Endothelial cell of umbilical vein (primary cell): ENCODE measurements around the gene FOXD3. TPM values are rescaled to one million over a fixed set of nuclear protein-coding genes. Genes with fewer than 3 reads are reported as not detected.

Experiments used
- BruUV-seq: library from RNA; stranded (reverse); fragments of 400-500 nt; replicated peaks from 2 replicates; lab custom pipeline; 2021; lab: Mats Ljungman, UMichigan
- CTCF ChIA-PET: fragments of 300-600, 350-600 bp; sonication (Branson Sonifier 250); formaldehyde crosslinking; loops from one replicate; lab custom pipeline; 2021; ENCODE audit warnings: antibody characterized with exemption, inconsistent platforms; lab: Charles Lee
- POLR2A ChIA-PET: fragments of 300-600, 350-600 bp; sonication (Branson Sonifier 250); formaldehyde crosslinking; loops from one replicate; lab custom pipeline; 2021; ENCODE audit warnings: antibody characterized with exemption, inconsistent platforms; lab: Charles Lee
- DNase-seq: peaks from one replicate; pipeline ENCODE4 v3.0.0-alpha.2; 2011; ENCODE audit warnings: low read depth, low spot score
- FAIRE-seq: peaks from 2 replicates; lab custom pipeline; 2011; peaks lifted over from hg19 to GRCh38; lab: Jason Lieb, UNC
- H2AFZ ChIP-seq: 2 replicates; pipeline ENCODE4 v1.6.0; 2012; ENCODE audit warnings: low read depth, low read length, control low read depth, inconsistent platforms
- H3K27ac ChIP-seq: 2 replicates; pipeline ENCODE4 v1.5.1; 2011; ENCODE audit warnings: low read depth, mild to moderate bottlenecking, control low read depth, low read length, moderate library complexity; ENCODE audit not compliant: insufficient read depth
- H3K27me3 ChIP-seq, 2 experiments: 2 replicates each; pipeline versions ENCODE4 v1.6.0 to v1.6.1; 2011; ENCODE audit warnings: low read length in 2 of 2, mixed read lengths in 1 of 2; ENCODE audit not compliant: control insufficient read depth in 2 of 2, insufficient read depth in 2 of 2
- H3K36me3 ChIP-seq, 2 experiments: 2 replicates in 1 of 2; 3 replicates in 1 of 2; pipeline ENCODE4 v1.5.1; 2011; ENCODE audit warnings: low read length in 2 of 2, mild to moderate bottlenecking in 1 of 2, moderate library complexity in 1 of 2; ENCODE audit not compliant: control insufficient read depth in 2 of 2, insufficient read depth in 2 of 2; ENCODE audit errors: extremely low read depth in 1 of 2
- H3K4me1 ChIP-seq: 3 replicates; pipeline ENCODE4 v1.5.1; 2011; ENCODE audit warnings: mild to moderate bottlenecking, low read length; ENCODE audit not compliant: control insufficient read depth, insufficient read depth; ENCODE audit errors: extremely low read depth
- H3K4me2 ChIP-seq: 2 replicates; pipeline ENCODE4 v1.6.1; 2011; ENCODE audit warnings: low read length, control low read depth, mixed read lengths; ENCODE audit not compliant: insufficient read depth
- H3K4me3 ChIP-seq, 3 experiments: fragments of 200-600 bp in 1 of 3; sonication (generic), shearing (Covaris generic) in 1 of 3; replicated peaks in 1 of 3; 2 replicates each; pipeline ENCODE4 v1.5.1; 2011 to 2016; ENCODE audit warnings: control low read depth in 3 of 3, low read length in 3 of 3, mild to moderate bottlenecking in 2 of 3, inconsistent platforms in 1 of 3, low read depth in 1 of 3, moderate library complexity in 1 of 3; ENCODE audit not compliant: insufficient read depth in 1 of 3
- H3K79me2 ChIP-seq: 2 replicates; pipeline ENCODE4 v1.6.0; 2012; ENCODE audit warnings: low read length, inconsistent platforms; ENCODE audit not compliant: control insufficient read depth, insufficient read depth
- H3K9ac ChIP-seq: replicated peaks from 2 replicates; pipeline ENCODE3; 2011; ENCODE audit warnings: low read length, control low read depth; ENCODE audit not compliant: insufficient read depth; ENCODE audit errors: extremely low read depth
- H3K9me1 ChIP-seq: replicated peaks from 3 replicates; pipeline ENCODE4 v1.6.0; 2011; ENCODE audit warnings: mild to moderate bottlenecking, low read length; ENCODE audit not compliant: control insufficient read depth, insufficient read depth; ENCODE audit errors: extremely low read depth
- H3K9me3 ChIP-seq: replicated peaks from 2 replicates; pipeline ENCODE4 v1.5.1; 2012; ENCODE audit warnings: low read length, inconsistent platforms; ENCODE audit not compliant: control insufficient read depth, insufficient read depth
- H4K20me1 ChIP-seq: replicated peaks from 2 replicates; pipeline ENCODE3; 2011; ENCODE audit warnings: mild to moderate bottlenecking, low read length; ENCODE audit not compliant: control insufficient read depth, insufficient read depth; ENCODE audit errors: extremely low read depth
- EZH2 ChIP-seq: IDR thresholded peaks from 2 replicates; pipeline ENCODE4 v1.6.1; 2012; ENCODE audit warnings: borderline replicate concordance, low read depth, mild to moderate bottlenecking, moderate library complexity, low read length, inconsistent platforms; ENCODE audit not compliant: severe bottlenecking
- FOS ChIP-seq: IDR thresholded peaks from 2 replicates; pipeline ENCODE4 v1.6.1; 2011; ENCODE audit warnings: mild to moderate bottlenecking, low read length, moderate library complexity, borderline replicate concordance; ENCODE audit not compliant: insufficient read depth
- GATA2 ChIP-seq: IDR thresholded peaks from 2 replicates; pipeline ENCODE4 v1.7.0; 2011; ENCODE audit warnings: low read depth, mild to moderate bottlenecking, moderate library complexity, mixed read lengths, low read length; ENCODE audit not compliant: insufficient read length, insufficient read depth
- JUN ChIP-seq: IDR thresholded peaks from 2 replicates; pipeline ENCODE4 v1.6.1; 2011; ENCODE audit warnings: borderline replicate concordance, low read depth; ENCODE audit not compliant: insufficient read length, insufficient read depth
- MYC ChIP-seq: IDR thresholded peaks from one replicate; pipeline ENCODE4 v1.6.1; 2011; ENCODE audit warnings: mild to moderate bottlenecking, low read depth, low read length
- POLR2A ChIP-seq: IDR thresholded peaks from 2 replicates; pipeline ENCODE4 v1.6.1; 2012; ENCODE audit warnings: low read depth, mild to moderate bottlenecking, control low read depth, low read length
- POLR2AphosphoS5 ChIP-seq: IDR thresholded peaks from 2 replicates; pipeline ENCODE4 v1.6.1; 2012; ENCODE audit warnings: low read depth, mild to moderate bottlenecking, control low read depth, low read length, moderate library complexity; ENCODE audit not compliant: insufficient read depth
- dilution Hi-C: fragments of 300-500 bp; cut with MboI; formaldehyde crosslinking; loops from one replicate; pipeline ENCODE4 v1.15.0; 2019; ENCODE audit warnings: low sequenced_read_pairs; ENCODE audit not compliant: extremely low pct_ligation_motif_present
- intact Hi-C: fragments of 100-400 bp; cut with micrococcal nuclease; formaldehyde crosslinking; loops from one replicate; pipeline ENCODE4 v1.10.0; 2022
- polyA plus RNA-seq, 4 experiments: library from polyadenylated mRNA; depleted of rRNA in 3 of 4; stranded (reverse) in 3 of 4; unstranded in 1 of 4; fragments of >200 nt; gene quantifications; 2 replicates each; pipeline versions ENCODE4 v1.2.1 to v1.2.3, GENCODE V29; 2011 to 2012; ENCODE audit warnings: missing spikeins in 1 of 4
- total RNA-seq: library from RNA; stranded (reverse); gene quantifications from 2 replicates; pipeline ENCODE4 v1.2.3, GENCODE V29; 2021
- TF ChIP-seq, protein P1 (sequence below): IDR thresholded peaks from 2 replicates; pipeline ENCODE4 v1.6.1; 2011; ENCODE audit not compliant: insufficient read depth, insufficient read length
- TF ChIP-seq, protein P2 (sequence below), 2 donors: IDR thresholded peaks; 1 replicate in 1 of 2; 2 replicates in 1 of 2; pipeline ENCODE4 v1.5.1; 2011; ENCODE audit warnings: low read length in 2 of 2, mild to moderate bottlenecking in 2 of 2, moderate library complexity in 2 of 2, control low read depth in 1 of 2, inconsistent platforms in 1 of 2, low read depth in 1 of 2; ENCODE audit not compliant: insufficient read depth in 1 of 2; ENCODE audit errors: extremely low read depth in 1 of 2

Gene FOXD3
- total and polyA plus RNA-seq, 2 donors (not counting 3 experiments of a cell fraction or from before 2014, with no cell fraction given), result not detected

DNA sequence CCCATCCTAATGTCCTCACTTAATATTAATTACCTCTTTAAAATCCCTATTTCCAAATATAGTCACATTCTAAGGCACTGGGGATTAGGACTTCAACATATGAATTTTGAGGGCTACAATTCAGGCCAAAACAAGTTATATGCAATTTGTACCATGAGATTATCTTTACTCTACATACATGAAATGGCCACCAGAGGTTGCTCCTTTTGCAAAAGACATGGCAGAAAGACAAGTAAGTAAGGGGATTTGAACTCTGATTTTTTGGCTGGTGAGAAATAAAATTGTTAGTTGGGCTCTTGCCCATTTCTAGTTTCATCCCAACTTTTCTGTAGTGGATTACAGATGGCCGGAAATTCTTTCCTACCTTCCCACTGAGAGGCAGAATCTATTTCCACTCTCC is 40.2 kb downstream of the FOXD3 start:
- BruUV-seq, result no TSS peak
- Histone ChIP-seq H3K27me3 (peaks cover 2 to 3% of the 10 kb centered on the region in 2 experiments), H3K4me3 (no peak overlapping the region), H3K9me1 (peaks cover 3% of the 10 kb centered on the region), H3K9ac (no peak overlapping the region), H3K9me3 (no peaks in the 10 kb centered on the region), H3K4me2 (no peak overlapping the region), H4K20me1 (no peaks in the 10 kb centered on the region), H3K36me3 (no peaks in the 10 kb centered on the region), H2AFZ (no peak overlapping the region), H3K27ac (no peak overlapping the region), H3K4me1 (peaks cover 10% of the 10 kb centered on the region), H3K79me2 (no peaks in the 10 kb centered on the region)
- no peak for DNase-seq
- intact Hi-C loops (no loop called here), dilution Hi-C loops (no loop called here)
- ChIA-PET CTCF (no interaction called here), POLR2A (no interaction called here)
- FAIRE-seq, result no peak
- no peak for TF ChIP-seq POLR2A
- TF ChIP-seq, protein P1, sequence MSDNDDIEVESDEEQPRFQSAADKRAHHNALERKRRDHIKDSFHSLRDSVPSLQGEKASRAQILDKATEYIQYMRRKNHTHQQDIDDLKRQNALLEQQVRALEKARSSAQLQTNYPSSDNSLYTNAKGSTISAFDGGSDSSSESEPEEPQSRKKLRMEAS, result no peak
- no peak for TF ChIP-seq MYC
- no peak for TF ChIP-seq GATA2
- no peak for TF ChIP-seq EZH2
- TF ChIP-seq POLR2AphosphoS5, result no peak
- TF ChIP-seq JUN, result no peak
- TF ChIP-seq FOS, result no peak
- TF ChIP-seq, protein P2, sequence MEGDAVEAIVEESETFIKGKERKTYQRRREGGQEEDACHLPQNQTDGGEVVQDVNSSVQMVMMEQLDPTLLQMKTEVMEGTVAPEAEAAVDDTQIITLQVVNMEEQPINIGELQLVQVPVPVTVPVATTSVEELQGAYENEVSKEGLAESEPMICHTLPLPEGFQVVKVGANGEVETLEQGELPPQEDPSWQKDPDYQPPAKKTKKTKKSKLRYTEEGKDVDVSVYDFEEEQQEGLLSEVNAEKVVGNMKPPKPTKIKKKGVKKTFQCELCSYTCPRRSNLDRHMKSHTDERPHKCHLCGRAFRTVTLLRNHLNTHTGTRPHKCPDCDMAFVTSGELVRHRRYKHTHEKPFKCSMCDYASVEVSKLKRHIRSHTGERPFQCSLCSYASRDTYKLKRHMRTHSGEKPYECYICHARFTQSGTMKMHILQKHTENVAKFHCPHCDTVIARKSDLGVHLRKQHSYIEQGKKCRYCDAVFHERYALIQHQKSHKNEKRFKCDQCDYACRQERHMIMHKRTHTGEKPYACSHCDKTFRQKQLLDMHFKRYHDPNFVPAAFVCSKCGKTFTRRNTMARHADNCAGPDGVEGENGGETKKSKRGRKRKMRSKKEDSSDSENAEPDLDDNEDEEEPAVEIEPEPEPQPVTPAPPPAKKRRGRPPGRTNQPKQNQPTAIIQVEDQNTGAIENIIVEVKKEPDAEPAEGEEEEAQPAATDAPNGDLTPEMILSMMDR (IDR thresholded peaks at IDR 0.05; ENCODE audit: extremely low read depth in 1 of 2, insufficient read depth in 1 of 2, low read depth in 1 of 2, low read length in 2 of 2), result no peak
